PC-9 (cell line): ENCODE results near the gene WSCD1. TPM values are rescaled to one million over a fixed set of nuclear protein-coding genes. Genes with fewer than 3 reads are reported as not detected.

ENCODE experiments used
- BruUV-seq: library from RNA; stranded (reverse); fragments of 400-500 nt; replicated peaks from 2 replicates; lab custom pipeline; 2021; lab: Mats Ljungman, UMichigan
- CTCF ChIA-PET: fragments of 300-600 bp; sonication (Branson Sonifier 250); formaldehyde crosslinking; loops from one replicate; lab custom pipeline; 2022; ENCODE audit warnings: antibody characterized with exemption; lab: Charles Lee
- POLR2A ChIA-PET: fragments of 300-600 bp; sonication (Branson Sonifier 250); formaldehyde crosslinking; loops from one replicate; lab custom pipeline; 2022; ENCODE audit warnings: antibody characterized with exemption; ENCODE audit not compliant: unreplicated experiment; lab: Charles Lee
- DNase-seq, 2 experiments: peaks; one replicate each; pipeline versions ENCODE4 v3.0.0 to v3.0.0-alpha.2; 2015 to 2022; ENCODE audit warnings: mixed read lengths in 1 of 2
- H2AFZ ChIP-seq: fragments of 200-600 bp; sonication (generic); 2 replicates; pipeline ENCODE4 v1.8.1; 2017; ENCODE audit warnings: antibody characterized with exemption
- H3F3A ChIP-seq: fragments of 200-600 bp; sonication (generic); 2 replicates; pipeline ENCODE4 v1.8.1; 2017; ENCODE audit warnings: antibody characterized with exemption, mild to moderate bottlenecking, low read depth; ENCODE audit not compliant: insufficient read depth
- H3K27ac ChIP-seq: fragments of 200-600 bp; sonication (generic); 2 replicates; pipeline ENCODE4 v1.6.1; 2016; ENCODE audit warnings: mixed run types
- H3K27me3 ChIP-seq: fragments of 200-600 bp; sonication (generic); 2 replicates; pipeline ENCODE4 v1.6.1; 2016; ENCODE audit warnings: low read depth, mixed run types; ENCODE audit not compliant: insufficient read depth
- H3K36me3 ChIP-seq: fragments of 200-600 bp; sonication (generic); 2 replicates; pipeline ENCODE4 v1.6.1; 2016; ENCODE audit warnings: low read depth, mixed run types
- H3K4me1 ChIP-seq: fragments of 200-600 bp; sonication (generic); replicated peaks from 2 replicates; pipeline ENCODE4 v1.6.1; 2016; ENCODE audit warnings: mixed run types; ENCODE audit not compliant: insufficient read depth
- H3K4me2 ChIP-seq: fragments of 200-600 bp; sonication (generic); 2 replicates; pipeline ENCODE4 v1.6.1; 2017; ENCODE audit warnings: mixed run types
- H3K4me3 ChIP-seq: fragments of 200-600 bp; sonication (generic); 2 replicates; pipeline ENCODE4 v1.6.1; 2016; ENCODE audit warnings: mixed run types
- H3K79me2 ChIP-seq: fragments of 200-600 bp; sonication (generic); 2 replicates; pipeline ENCODE4 v1.6.1; 2017; ENCODE audit warnings: low read depth, mixed run types
- H3K9me2 ChIP-seq: fragments of 200-600 bp; sonication (generic); 2 replicates; pipeline ENCODE4 v1.8.1; 2017; ENCODE audit warnings: mild to moderate bottlenecking; ENCODE audit not compliant: insufficient read depth
- H3K9me3 ChIP-seq: fragments of 200-600 bp; sonication (generic); 2 replicates; pipeline ENCODE4 v1.8.1; 2016; ENCODE audit warnings: low read depth; ENCODE audit not compliant: insufficient read depth
- H4K20me1 ChIP-seq: fragments of 200-600 bp; sonication (generic); 2 replicates; pipeline ENCODE4 v1.8.1; 2017; ENCODE audit not compliant: insufficient read depth
- EZH2 ChIP-seq: fragments of 200-600 bp; sonication (generic); IDR thresholded peaks from 2 replicates; pipeline ENCODE4 v1.8.0; 2017; ENCODE audit warnings: antibody characterized with exemption, low read depth
- intact Hi-C: fragments of 100-400 bp; cut with micrococcal nuclease; formaldehyde crosslinking; loops from one replicate; pipeline ENCODE4 v1.10.0; 2022; ENCODE audit not compliant: unreplicated experiment
- total RNA-seq: library from RNA; stranded (reverse); gene quantifications from 2 replicates; pipeline ENCODE4 v1.2.3, GENCODE V29; 2021
- TF ChIP-seq, protein P1 (sequence below): fragments of 200-600 bp; sonication (generic); conservative IDR thresholded peaks from 2 replicates; pipeline ENCODE4 v1.6.1; 2017; ENCODE audit warnings: mixed run types, antibody characterized with exemption, mild to moderate bottlenecking, moderate library complexity

Gene WSCD1
- total RNA-seq, 1 experiment from 2014 or later = not detected

DNA sequence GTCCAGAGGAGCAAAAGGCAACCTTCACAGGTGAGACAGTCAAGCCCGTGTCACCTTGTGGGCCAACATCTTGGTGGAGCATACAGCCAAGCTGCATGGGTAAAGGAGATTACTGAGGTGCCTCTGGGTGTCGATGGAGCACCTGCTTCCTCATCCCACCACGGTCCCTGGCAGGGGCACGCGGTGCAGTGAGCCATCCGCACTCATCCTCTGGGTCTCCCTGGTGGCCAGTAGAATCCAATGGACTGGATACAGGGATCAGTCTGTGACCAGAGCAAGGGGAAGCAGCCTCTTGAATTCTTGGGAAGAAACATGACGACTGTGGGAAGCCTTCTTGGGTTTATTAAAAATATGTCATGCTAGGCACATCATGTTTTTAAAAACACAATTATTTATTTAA, 4.8 kb upstream of the WSCD1 start:
- no TSS peak for BruUV-seq
- Histone ChIP-seq H3K9me3 (no peaks in the 10 kb centered on the region), H3K27me3 (peaks cover 91% of the 10 kb centered on the region), H2AFZ (no peak overlapping the region), H3K4me3 (no peak overlapping the region), H3K79me2 (no peaks in the 10 kb centered on the region), H3K9me2 (no peaks in the 10 kb centered on the region), H3F3A (no peaks in the 10 kb centered on the region), H3K36me3 (no peaks in the 10 kb centered on the region), H3K4me2 (no peak overlapping the region), H4K20me1 (no peaks in the 10 kb centered on the region), H3K27ac (no peak overlapping the region), H3K4me1 (no peaks in the 10 kb centered on the region)
- intact Hi-C loops = no loop called here
- ChIA-PET POLR2A (no interaction called here), CTCF (no interaction called here)
- no peak for DNase-seq
- no peak for TF ChIP-seq EZH2
- TF ChIP-seq, protein P1, sequence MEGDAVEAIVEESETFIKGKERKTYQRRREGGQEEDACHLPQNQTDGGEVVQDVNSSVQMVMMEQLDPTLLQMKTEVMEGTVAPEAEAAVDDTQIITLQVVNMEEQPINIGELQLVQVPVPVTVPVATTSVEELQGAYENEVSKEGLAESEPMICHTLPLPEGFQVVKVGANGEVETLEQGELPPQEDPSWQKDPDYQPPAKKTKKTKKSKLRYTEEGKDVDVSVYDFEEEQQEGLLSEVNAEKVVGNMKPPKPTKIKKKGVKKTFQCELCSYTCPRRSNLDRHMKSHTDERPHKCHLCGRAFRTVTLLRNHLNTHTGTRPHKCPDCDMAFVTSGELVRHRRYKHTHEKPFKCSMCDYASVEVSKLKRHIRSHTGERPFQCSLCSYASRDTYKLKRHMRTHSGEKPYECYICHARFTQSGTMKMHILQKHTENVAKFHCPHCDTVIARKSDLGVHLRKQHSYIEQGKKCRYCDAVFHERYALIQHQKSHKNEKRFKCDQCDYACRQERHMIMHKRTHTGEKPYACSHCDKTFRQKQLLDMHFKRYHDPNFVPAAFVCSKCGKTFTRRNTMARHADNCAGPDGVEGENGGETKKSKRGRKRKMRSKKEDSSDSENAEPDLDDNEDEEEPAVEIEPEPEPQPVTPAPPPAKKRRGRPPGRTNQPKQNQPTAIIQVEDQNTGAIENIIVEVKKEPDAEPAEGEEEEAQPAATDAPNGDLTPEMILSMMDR = no peak

DNA sequence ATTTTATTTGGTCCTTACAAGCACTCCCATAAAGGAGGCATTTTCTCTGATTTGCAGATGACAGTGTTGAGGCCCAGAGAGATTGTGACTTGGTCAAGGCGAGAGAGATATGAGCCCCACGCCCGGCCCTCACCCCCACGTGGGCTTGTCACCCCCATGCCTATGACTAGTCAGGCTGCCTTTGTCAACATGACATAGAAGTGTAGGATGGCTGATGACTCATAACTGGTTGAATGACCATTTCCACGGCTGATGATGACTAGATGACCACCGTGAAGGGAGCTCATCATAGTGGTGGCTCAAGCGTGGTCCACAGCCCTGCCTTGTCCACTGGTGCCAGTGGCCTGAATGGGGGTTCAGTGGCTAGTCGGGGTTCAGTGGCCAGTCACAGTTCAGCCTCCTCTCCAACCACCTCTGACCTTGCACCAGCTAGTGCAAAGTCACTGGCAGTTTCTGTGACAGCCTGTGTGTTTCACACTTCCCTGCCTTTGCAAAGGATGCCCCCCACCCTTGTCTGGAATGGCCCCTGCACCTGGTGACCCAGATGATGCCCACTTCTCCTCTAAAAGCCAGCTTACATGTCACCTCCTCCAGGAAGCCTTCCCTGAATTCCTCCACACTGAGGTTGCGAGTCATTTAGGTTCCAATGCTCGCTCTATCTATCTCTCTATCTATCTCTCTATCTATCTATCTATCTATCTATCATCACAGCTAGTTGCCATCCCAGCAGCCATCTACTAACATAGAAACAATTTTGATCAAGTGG, 3.8 kb upstream of the WSCD1 start:
- H3K4me3 ChIP-seq = no peak overlapping the region
- no peaks in the 10 kb centered on the region for H3K79me2 ChIP-seq
- no peaks in the 10 kb centered on the region for H3K36me3 ChIP-seq
- no peak overlapping the region for H2AFZ ChIP-seq
- CTCF ChIA-PET = no interaction called here
- no TSS peak for BruUV-seq
- no peaks in the 10 kb centered on the region for H3K9me3 ChIP-seq
- no peaks in the 10 kb centered on the region for H3K9me2 ChIP-seq
- DNase-seq = no peak
- H4K20me1 ChIP-seq = no peaks in the 10 kb centered on the region
- POLR2A ChIA-PET = no interaction called here
- TF ChIP-seq EZH2 = no peak
- TF ChIP-seq, protein P1 = no peak
- no peaks in the 10 kb centered on the region for H3F3A ChIP-seq
- no peaks in the 10 kb centered on the region for H3K4me1 ChIP-seq
- H3K27me3 ChIP-seq = peaks cover 85% of the 10 kb centered on the region
- intact Hi-C loops = no loop called here
- H3K27ac ChIP-seq = no peak overlapping the region
- no peak overlapping the region for H3K4me2 ChIP-seq

DNA sequence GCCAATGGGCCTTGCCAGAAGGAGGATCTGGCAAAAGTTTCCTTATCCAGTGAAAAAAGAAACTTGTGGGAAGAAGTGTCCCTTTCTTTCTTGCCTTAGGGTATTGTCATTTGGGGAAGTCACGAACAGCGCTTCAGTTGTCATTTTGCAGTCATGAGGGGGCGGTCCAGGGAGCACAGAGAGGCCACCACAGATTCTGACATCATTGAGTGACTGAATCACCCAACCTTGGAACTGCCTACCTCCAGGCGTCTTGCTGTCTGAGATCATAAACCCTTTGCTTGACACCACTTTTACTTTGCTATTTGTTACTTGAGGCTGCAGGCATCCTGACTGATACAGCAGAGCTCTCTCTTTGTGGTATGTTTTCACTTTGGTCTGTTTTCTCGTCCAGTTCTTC, 3.1 kb upstream of the WSCD1 start:
- TF ChIP-seq, protein P1 = no peak
- no peak for TF ChIP-seq EZH2
- no peaks in the 10 kb centered on the region for H3K9me2 ChIP-seq
- no peak for DNase-seq
- no peaks in the 10 kb centered on the region for H3F3A ChIP-seq
- no peak overlapping the region for H3K4me2 ChIP-seq
- no peaks in the 10 kb centered on the region for H3K79me2 ChIP-seq
- BruUV-seq = no TSS peak
- no peak overlapping the region for H3K27ac ChIP-seq
- H2AFZ ChIP-seq = no peak overlapping the region
- no peaks in the 10 kb centered on the region for H3K9me3 ChIP-seq
- no peaks in the 10 kb centered on the region for H4K20me1 ChIP-seq
- intact Hi-C loops = no loop called here
- H3K36me3 ChIP-seq = no peaks in the 10 kb centered on the region
- H3K4me3 ChIP-seq = no peak overlapping the region
- POLR2A ChIA-PET = no interaction called here
- no peaks in the 10 kb centered on the region for H3K4me1 ChIP-seq
- CTCF ChIA-PET = no interaction called here
- H3K27me3 ChIP-seq = peaks cover 86% of the 10 kb centered on the region
